ENCODE results near the gene CNOT6.
"Not testable (repeated sequence)": the region's sequence is repeated elsewhere in the genome, so short reads cannot be mapped to it uniquely, and the experiment has no call there.

The CNOT6 gene

GRCh38 chr5:180472269-180472668, 21.9 kb upstream of the CNOT6 start:
- no peak for DNase-seq

GRCh38 chr5:180473386-180473785, 20.8 kb upstream of the CNOT6 start:
- DNase-seq: not testable (repeated sequence)

GRCh38 chr5:180474569-180474968, 19.6 kb upstream of the CNOT6 start:
- DNase-seq: no peak

- not testable (repeated sequence) for DNase-seq
Measured at GRCh38 chr5:180475969-180476524, 18.1 kb upstream of the CNOT6 start.

- no peak for DNase-seq
Measured at GRCh38 chr5:180484813-180485212, 9.4 kb upstream of the CNOT6 start.

- DNase-seq: no peak
Measured at GRCh38 chr5:180486636-180487149, 7.5 kb upstream of the CNOT6 start.

GRCh38 chr5:180487556-180487955, 6.6 kb upstream of the CNOT6 start:
- no peak for DNase-seq

- no peak for DNase-seq
Measured at GRCh38 chr5:180491496-180491895, 2.7 kb upstream of the CNOT6 start.

- DNase-seq: no peak
Measured at GRCh38 chr5:180492226-180492903, 1.8 kb upstream of the CNOT6 start.

- DNase-seq: no peak
Measured at GRCh38 chr5:180494510-180495181, 467 bp downstream of the CNOT6 start.

- no peak for DNase-seq
Measured at GRCh38 chr5:180495292-180495691, 1.1 kb downstream of the CNOT6 start.

- no peak for DNase-seq
Measured at GRCh38 chr5:180495991-180496741, 2.0 kb downstream of the CNOT6 start.

GRCh38 chr5:180496806-180497205, 2.6 kb downstream of the CNOT6 start:
- not testable (repeated sequence) for DNase-seq

GRCh38 chr5:180497865-180498264, 3.7 kb downstream of the CNOT6 start:
- not testable (repeated sequence) for DNase-seq

- no peak for DNase-seq
Measured at GRCh38 chr5:180498378-180498777, 4.2 kb downstream of the CNOT6 start.

GRCh38 chr5:180499684-180500083, 5.5 kb downstream of the CNOT6 start:
- no peak for DNase-seq

- DNase-seq: not testable (repeated sequence)
Measured at GRCh38 chr5:180500300-180500699, 6.1 kb downstream of the CNOT6 start.

- DNase-seq: no peak
Measured at GRCh38 chr5:180507661-180508060, 13.5 kb downstream of the CNOT6 start.

GRCh38 chr5:180515294-180515693, 21.1 kb downstream of the CNOT6 start:
- DNase-seq: no peak

GRCh38 chr5:180515974-180516373, 21.8 kb downstream of the CNOT6 start:
- DNase-seq: not testable (repeated sequence)

- no peak for DNase-seq
Measured at GRCh38 chr5:180516440-180516839, 22.3 kb downstream of the CNOT6 start.

- DNase-seq: no peak
Measured at GRCh38 chr5:180519098-180519497, 24.9 kb downstream of the CNOT6 start.

GRCh38 chr5:180521101-180521500, 26.9 kb downstream of the CNOT6 start:
- no peak for DNase-seq
